Measurements from ENCODE around the gene SLC22A3. TPM values are rescaled to one million over a fixed set of nuclear protein-coding genes. Genes with fewer than 3 reads are reported as not detected.
"Not testable (repeated sequence)": the region's sequence is repeated elsewhere in the genome, so short reads cannot be mapped to it uniquely, and the experiment has no call there.

Gene SLC22A3
- polyA plus RNA-seq (ENCODE audit: insufficient read length in 3 of 3) = 1 to 10 TPM; 3.8 to 5.0 (median 4.3) TPM

DNA sequence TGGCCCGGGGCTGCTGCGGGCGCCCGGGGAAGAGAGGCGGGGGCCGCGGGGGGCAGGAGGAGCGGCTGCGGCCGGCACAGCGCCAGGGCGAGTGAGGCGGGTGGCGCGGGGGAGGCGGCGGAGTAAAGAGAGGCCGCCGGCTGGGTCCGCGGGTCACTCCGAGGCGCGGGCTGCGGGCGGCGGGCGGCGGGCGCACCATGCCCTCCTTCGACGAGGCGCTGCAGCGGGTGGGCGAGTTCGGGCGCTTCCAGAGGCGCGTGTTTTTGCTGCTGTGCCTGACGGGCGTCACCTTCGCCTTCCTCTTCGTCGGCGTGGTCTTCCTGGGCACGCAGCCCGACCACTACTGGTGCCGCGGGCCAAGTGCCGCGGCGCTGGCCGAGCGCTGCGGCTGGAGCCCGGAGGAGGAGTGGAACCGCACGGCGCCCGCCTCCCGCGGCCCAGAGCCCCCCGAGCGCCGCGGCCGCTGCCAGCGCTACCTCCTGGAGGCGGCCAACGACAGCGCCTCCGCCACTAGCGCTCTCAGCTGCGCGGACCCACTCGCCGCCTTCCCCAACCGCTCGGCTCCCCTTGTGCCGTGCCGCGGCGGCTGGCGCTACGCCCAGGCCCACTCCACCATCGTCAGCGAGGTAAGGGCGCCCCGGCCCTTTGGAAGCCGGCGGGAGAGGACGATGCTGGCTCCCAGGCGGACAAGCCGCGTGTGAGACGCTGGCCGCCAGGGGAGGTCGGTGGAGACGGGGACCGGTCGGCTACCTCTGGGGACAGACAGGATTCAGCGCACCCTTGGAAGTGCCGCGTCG lies at the start of gene SLC22A3:
SLC22A3 (plus strand) TSS at position 156 of the 797 bp plus-strand sequence; CDS start at position 198, 42 bp downstream.
- peak; percentile 4 to 33 (median 13) for DNase-seq (ENCODE audit: low read depth in 3 of 3, low spot score in 2 of 3)

GRCh38 chr6:160299559-160299958 lies 48.6 kb upstream of the SLC22A3 start:
- DNase-seq (ENCODE audit: low read depth in 3 of 3, low spot score in 2 of 3) = no peak

DNA sequence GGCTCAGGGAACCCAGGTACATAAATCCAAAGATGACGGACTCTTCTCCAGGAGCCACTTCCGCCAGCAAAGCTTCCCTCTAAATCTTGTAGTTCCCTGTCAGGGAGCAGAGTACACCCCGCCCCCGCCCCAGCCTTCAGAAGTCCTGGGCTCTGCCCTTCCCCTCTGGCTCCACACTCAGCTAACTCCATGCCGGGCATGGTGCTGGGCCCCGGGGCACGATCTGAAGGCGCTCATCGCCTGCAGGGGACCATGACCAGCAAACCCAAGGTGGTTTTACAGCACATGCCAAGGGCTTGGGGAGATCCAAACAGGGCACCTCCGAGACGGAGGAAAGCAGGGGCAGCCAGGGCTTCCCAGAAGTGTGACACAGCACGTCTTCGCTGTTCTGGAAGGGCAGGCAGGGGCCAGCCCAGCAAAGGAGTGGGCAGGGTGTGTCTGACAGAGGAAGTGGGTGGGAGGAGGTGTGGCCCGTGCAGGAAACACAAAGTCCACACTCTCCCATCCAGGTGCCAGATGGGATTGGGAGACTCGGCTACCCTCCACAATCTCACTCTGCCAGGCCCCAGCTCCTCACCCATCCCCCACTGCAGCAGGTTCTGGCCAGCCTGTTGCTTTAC lies 48.0 kb upstream of the SLC22A3 start:
- DNase-seq (ENCODE audit: low read depth in 3 of 3, low spot score in 2 of 3) = no peak

DNA sequence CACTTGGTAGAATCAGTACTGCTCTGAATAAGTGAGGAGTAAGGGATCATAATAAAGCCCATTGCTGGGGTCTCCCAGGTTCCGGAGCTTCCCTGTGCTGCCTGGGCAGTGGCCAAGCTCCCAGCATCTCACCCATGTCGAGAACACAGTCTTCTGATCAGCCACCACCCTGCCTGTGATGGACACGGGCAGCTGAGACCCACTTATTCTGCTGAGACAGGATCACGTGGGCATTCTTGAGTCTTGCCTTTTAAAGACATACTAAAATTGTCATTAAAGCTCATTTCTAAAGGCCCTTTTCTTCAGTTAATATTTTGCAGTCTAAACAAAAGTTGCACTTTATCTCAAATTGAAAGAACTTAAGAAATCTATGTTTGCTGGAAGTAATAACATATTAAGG lies 46.8 kb upstream of the SLC22A3 start:
- DNase-seq (ENCODE audit: low read depth in 3 of 3, low spot score in 2 of 3) = no peak

DNA sequence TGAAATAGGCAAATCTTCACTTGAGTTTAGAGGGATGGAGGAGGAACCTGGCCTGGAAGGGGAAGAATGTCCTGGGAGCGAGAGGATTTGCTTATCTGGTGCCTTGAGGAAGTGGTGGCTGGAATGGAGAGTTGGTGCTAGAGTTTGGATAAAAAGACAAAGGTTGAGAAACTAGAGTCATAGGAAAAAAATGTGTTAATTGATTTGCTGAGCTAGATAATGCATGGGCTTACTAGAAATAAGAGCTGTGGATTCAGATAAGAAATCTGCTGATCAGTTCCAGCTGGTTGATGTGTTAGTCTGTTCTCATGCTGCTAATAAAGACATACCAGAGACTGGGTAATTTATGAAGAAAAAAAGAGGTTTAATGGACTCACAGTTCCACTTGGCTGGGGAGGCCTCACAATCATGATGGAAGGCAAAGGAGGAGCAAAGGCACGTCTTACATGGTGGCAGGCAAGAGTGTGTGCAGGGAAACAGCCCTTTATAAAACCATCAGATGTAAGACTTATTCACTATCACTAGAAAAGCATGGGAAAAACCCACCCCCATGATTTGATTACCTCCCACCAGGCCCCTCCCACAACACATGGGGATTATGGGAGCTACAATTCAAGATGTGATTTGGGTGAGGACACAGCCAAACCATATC lies 45.6 kb upstream of the SLC22A3 start:
- not testable (repeated sequence) for DNase-seq (ENCODE audit: low read depth in 3 of 3, low spot score in 2 of 3)

DNA sequence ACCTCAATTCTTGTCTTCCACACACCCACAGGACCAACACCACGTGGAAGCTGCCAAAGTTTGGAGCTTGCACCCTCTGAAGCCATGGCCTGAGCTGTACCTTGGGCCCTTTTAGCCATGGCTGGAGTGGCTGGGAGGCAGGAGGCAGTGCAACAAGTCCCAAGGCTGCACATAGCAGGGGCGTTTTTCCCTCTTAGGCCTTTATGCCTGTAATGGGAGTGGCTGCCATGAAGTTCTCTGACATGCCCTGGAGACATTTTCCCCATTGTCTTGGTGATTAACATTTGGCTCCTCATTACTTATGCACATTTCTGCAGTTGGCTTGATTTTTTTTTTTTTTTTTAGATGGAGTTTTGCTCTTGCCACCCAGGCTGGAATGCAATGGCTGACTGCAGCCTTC lies 44.4 kb upstream of the SLC22A3 start:
- DNase-seq (ENCODE audit: low read depth in 3 of 3, low spot score in 2 of 3) = no peak

- DNase-seq (ENCODE audit: low read depth in 3 of 3, low spot score in 2 of 3) = peak in 1 of 3 donors; percentile 12
Measured at GRCh38 chr6:160305926-160306713, 42.1 kb upstream of the SLC22A3 start.

GRCh38 chr6:160309718-160310117 lies 38.5 kb upstream of the SLC22A3 start:
- no peak for DNase-seq (ENCODE audit: low read depth in 3 of 3, low spot score in 2 of 3)

GRCh38 chr6:160312900-160313299 lies 35.3 kb upstream of the SLC22A3 start:
- DNase-seq (ENCODE audit: low read depth in 3 of 3, low spot score in 2 of 3) = no peak

DNA sequence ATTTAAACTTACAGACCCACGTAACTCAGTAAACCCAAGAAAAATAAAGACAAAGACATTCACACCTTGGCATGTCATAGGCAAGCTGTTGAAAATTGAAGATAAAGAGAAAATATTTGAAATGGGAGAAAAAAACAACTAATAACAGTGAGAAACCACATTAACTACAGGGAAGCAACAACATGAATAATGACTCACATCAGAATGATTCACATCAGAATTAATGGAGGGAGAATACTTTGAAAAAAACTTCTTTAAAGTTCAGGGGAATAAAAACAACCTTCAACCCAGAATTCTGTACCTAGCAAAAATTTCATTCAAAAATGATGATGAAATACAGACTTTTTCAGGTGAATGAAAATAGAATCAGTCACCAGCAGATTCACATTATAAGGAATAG lies 32.9 kb upstream of the SLC22A3 start:
- DNase-seq (ENCODE audit: low read depth in 3 of 3, low spot score in 2 of 3) = no peak

DNA sequence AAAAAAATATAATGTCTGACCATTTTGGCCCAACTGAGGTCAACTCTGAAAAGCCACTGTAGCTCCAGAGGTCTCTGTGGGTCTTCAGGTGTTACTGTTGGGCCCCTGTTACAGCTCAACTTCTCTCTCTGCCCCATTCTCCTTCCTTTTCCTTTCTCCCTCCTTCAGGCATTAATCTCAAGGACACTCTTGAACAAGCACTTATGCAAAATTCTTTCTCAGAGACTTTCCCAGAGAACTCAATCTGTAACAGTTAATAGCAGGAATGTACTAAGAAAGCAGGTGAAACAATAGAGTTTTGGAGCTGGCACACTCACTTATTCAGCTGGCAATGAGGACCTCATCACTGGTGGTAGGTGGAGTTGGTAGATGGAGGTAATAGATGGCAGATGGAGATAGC lies 31.9 kb upstream of the SLC22A3 start:
- no peak for DNase-seq (ENCODE audit: low read depth in 3 of 3, low spot score in 2 of 3)

GRCh38 chr6:160319246-160319645 lies 28.9 kb upstream of the SLC22A3 start:
- no peak for DNase-seq (ENCODE audit: low read depth in 3 of 3, low spot score in 2 of 3)

DNA sequence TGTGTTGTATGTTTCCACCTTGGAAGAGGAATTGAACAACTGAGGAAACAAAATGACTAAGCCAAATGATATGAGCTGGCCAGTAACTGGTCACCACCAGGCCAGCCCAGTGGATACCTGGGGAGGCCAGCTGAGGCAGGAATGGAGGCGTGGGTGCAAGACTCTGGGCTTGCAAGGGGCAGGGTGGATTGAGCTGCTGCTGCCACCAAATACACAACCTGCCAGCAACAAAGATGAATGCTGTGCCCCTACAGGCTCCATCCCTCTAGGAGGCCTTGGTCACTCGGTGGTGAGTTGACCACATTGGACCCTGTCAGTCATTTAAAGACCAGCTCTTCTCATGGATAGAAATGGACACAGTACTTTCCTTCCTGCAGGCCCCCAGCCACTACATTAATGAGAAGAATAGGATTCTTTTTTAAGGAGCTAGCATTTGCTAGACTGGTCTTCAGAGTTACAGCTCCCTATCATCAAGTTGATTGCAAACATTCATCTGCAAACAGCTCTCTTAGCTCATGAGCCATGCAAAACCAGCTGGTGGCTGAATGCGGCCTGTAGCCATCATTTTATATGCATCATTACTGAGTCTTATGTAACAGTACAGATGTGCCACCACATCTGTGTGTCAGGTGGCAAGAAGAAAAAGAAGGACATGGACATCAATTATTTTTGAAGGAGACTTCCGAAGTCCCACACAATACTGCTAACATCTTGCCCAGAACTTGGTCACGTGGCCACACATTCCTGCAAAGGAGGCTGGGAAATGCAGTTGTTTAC lies 26.3 kb upstream of the SLC22A3 start:
- no peak for DNase-seq (ENCODE audit: low read depth in 3 of 3, low spot score in 2 of 3)

GRCh38 chr6:160327981-160328380 lies 20.2 kb upstream of the SLC22A3 start:
- no peak for DNase-seq (ENCODE audit: low read depth in 3 of 3, low spot score in 2 of 3)

DNA sequence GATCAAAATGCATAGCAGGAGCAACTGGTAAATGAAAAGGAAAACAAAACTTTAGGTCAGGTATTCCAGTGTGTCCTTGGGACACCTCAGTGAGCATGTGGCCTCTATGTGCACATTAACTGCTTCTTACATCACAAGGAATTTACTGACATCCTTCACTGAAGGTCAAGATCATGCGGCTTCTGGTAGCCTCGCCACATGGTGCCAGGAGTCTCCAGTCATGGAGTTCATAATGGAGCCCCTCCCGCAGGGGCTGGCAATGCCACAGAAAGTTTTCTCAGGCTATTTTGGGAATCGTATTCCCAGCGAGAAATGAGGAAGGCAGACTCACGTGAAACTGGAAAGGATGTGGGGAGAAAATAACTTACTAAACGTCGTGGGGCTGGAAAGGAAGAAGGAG lies 19.7 kb upstream of the SLC22A3 start:
- DNase-seq (ENCODE audit: low read depth in 3 of 3, low spot score in 2 of 3) = no peak

GRCh38 chr6:160329188-160329587 lies 19.0 kb upstream of the SLC22A3 start:
- DNase-seq (ENCODE audit: low read depth in 3 of 3, low spot score in 2 of 3) = no peak

- no peak for DNase-seq (ENCODE audit: low read depth in 3 of 3, low spot score in 2 of 3)
Measured at GRCh38 chr6:160330619-160331018, 17.6 kb upstream of the SLC22A3 start.

DNA sequence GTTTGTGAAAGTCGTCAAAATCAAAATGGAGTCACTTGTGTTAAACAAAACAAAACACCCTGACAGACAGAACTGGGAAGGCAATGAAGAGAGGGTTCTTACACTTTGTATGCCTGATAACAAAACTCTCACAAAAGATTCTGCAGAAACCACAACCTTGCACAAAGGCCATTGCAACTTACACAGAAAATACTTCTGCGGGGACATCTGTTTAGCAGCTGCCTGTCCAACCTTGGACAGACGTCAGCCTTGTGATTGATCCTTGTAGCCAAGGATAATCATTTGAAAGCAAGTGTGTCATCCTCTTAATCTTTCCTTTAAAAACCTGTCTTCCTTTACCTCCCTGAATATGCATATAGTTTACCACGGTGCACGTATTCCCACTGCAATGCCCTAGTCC lies 17.0 kb upstream of the SLC22A3 start:
- DNase-seq (ENCODE audit: low read depth in 3 of 3, low spot score in 2 of 3) = no peak

- DNase-seq (ENCODE audit: low read depth in 3 of 3, low spot score in 2 of 3) = no peak
Measured at GRCh38 chr6:160331753-160332152, 16.4 kb upstream of the SLC22A3 start.

DNA sequence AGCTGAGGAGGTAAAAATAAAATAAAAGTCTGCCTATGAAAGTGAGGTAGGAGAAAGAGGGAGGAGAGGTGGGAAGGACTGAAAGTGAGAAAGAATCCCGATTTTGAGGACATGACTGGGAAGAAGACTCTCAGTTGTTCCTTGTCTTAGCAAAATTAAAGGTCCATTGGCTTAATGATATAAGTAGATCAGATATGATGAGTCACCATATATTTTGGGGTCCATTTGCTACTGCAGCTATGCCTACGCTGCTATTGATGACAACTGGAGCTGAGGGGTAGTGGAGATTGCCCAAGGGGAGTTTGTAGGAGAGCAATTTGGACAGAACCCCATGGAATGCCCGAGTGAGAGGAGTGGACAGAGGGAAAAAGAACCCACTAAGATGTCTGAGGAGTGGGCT lies 15.1 kb upstream of the SLC22A3 start:
- DNase-seq (ENCODE audit: low read depth in 3 of 3, low spot score in 2 of 3) = no peak
